ENCODE measurements around the gene GSTT4. TPM values are rescaled to one million over a fixed set of nuclear protein-coding genes. Genes with fewer than 3 reads are reported as not detected.
"Not testable (repeated sequence)": the region's sequence is repeated elsewhere in the genome, so short reads cannot be mapped to it uniquely, and the experiment has no call there.

Gene GSTT4
- total RNA-seq, 5 donors from 2014 or later (not counting 1 experiment from before 2014, with no cell fraction given): not detected

- 79% methylated on average over 1 of the region's 3 CpGs for WGBS (ENCODE audit: insufficient coverage)
- H3K9me3 ChIP-seq; H3K36me3 Mint-ChIP-seq; DNase-seq; H3K4me1 Mint-ChIP-seq; POLR2A ChIA-PET; H3K27me3 ChIP-seq (replicated peaks in 1 of 2; ENCODE audit: control insufficient read depth in 2 of 2, extremely low read depth in 1 of 2, insufficient read depth in 2 of 2, low read length in 1 of 2); H3K4me3 Mint-ChIP-seq; ATAC-seq (replicated peaks in 1 of 4); H3K9me3 Mint-ChIP-seq; H3K4me3 ChIP-seq (ENCODE audit: control insufficient read depth in 1 of 2, extremely low read depth in 1 of 2, low read length in 1 of 2); H3K4me1 ChIP-seq (ENCODE audit: control insufficient read depth in 1 of 2, extremely low read depth in 1 of 2, insufficient read depth in 2 of 2, low read length in 2 of 2); H3K27ac Mint-ChIP-seq; H3K36me3 ChIP-seq (ENCODE audit: control insufficient read depth in 2 of 2, extremely low read depth in 1 of 2, insufficient read depth in 1 of 2, low read length in 1 of 2); H3K27me3 Mint-ChIP-seq; H3K27ac ChIP-seq (ENCODE audit: low read length): not testable (repeated sequence)
- CTCF ChIA-PET: interaction anchor here in 1 of 2 donors (0.6 kb wide), 1 partner anchor 1633 kb away, joined by 4 read pairs; no protein-coding TSS in a partner anchor
Observed at GRCh38 chr22:23989583-23990244, 15.5 kb downstream of the GSTT4 start.

GRCh38 chr22:23986538-23987178 is 18.6 kb downstream of the GSTT4 start:
- H3K4me1 ChIP-seq (ENCODE audit: control insufficient read depth in 1 of 2, extremely low read depth in 1 of 2, insufficient read depth in 2 of 2, low read length in 2 of 2); H3K4me3 Mint-ChIP-seq; H3K27me3 ChIP-seq (replicated peaks in 1 of 2; ENCODE audit: control insufficient read depth in 2 of 2, extremely low read depth in 1 of 2, insufficient read depth in 2 of 2, low read length in 1 of 2); DNase-seq; POLR2A ChIA-PET; H3K4me1 Mint-ChIP-seq; H3K27ac Mint-ChIP-seq; H3K4me3 ChIP-seq (ENCODE audit: control insufficient read depth in 1 of 2, extremely low read depth in 1 of 2, low read length in 1 of 2); H3K9me3 Mint-ChIP-seq; CTCF ChIA-PET; H3K9me3 ChIP-seq; ATAC-seq (replicated peaks in 1 of 4); H3K27me3 Mint-ChIP-seq; H3K36me3 Mint-ChIP-seq; H3K27ac ChIP-seq (ENCODE audit: low read length); H3K36me3 ChIP-seq (ENCODE audit: control insufficient read depth in 2 of 2, extremely low read depth in 1 of 2, insufficient read depth in 1 of 2, low read length in 1 of 2): not testable (repeated sequence)
- WGBS (ENCODE audit: insufficient coverage): no CpG with 5 or more reads among the region's 4 CpGs

- H3K4me3 Mint-ChIP-seq: not testable (repeated sequence)
Observed at GRCh38 chr22:23986089-23986488, 19.2 kb downstream of the GSTT4 start.

GRCh38 chr22:23984430-23984829 is 20.8 kb downstream of the GSTT4 start:
- Mint-ChIP-seq H3K27ac (peak overlapping the region in 1 of 2 donors; percentile 66), H3K9me3 (no peaks in the 10 kb centered on the region), H3K27me3 (peaks cover 0 to 2% of the 10 kb centered on the region in 2 donors), H3K4me3 (no peak overlapping the region), H3K36me3 (no peaks in the 10 kb centered on the region), H3K4me1 (peaks cover 0 to 4% (median 2%) of the 10 kb centered on the region in 3 donors)
- POLR2A ChIA-PET: no interaction called here
- Histone ChIP-seq H3K27me3 (replicated peaks in 1 of 2; ENCODE audit: control insufficient read depth in 2 of 2, extremely low read depth in 1 of 2, insufficient read depth in 2 of 2, low read length in 1 of 2) (peaks cover 0 to 9% of the 10 kb centered on the region in 2 experiments), H3K36me3 (ENCODE audit: control insufficient read depth in 2 of 2, extremely low read depth in 1 of 2, insufficient read depth in 1 of 2, low read length in 1 of 2) (no peaks in the 10 kb centered on the region), H3K4me3 (ENCODE audit: control insufficient read depth in 1 of 2, extremely low read depth in 1 of 2, low read length in 1 of 2) (no peak overlapping the region), H3K4me1 (ENCODE audit: control insufficient read depth in 1 of 2, extremely low read depth in 1 of 2, insufficient read depth in 2 of 2, low read length in 2 of 2) (no peaks in the 10 kb centered on the region), H3K9me3 (no peaks in the 10 kb centered on the region), H3K27ac (ENCODE audit: low read length) (no peak overlapping the region)
- peak; percentile 64 to 97 (median 73) for ATAC-seq (replicated peaks in 1 of 4)
- DNase-seq: peak in 16 of 35 experiments; percentile 7 to 67 (median 32)
- WGBS (ENCODE audit: insufficient coverage): 56% methylated on average over 2 of the region's 6 CpGs
- CTCF ChIA-PET: no interaction called here

More at GRCh38 chr22:23986089-23986488, 19.2 kb downstream of the GSTT4 start:
- H3K27ac Mint-ChIP-seq; H3K27me3 Mint-ChIP-seq; H3K9me3 Mint-ChIP-seq; H3K36me3 ChIP-seq (ENCODE audit: control insufficient read depth in 2 of 2, extremely low read depth in 1 of 2, insufficient read depth in 1 of 2, low read length in 1 of 2); CTCF ChIA-PET; H3K4me3 ChIP-seq (ENCODE audit: control insufficient read depth in 1 of 2, extremely low read depth in 1 of 2, low read length in 1 of 2); POLR2A ChIA-PET; DNase-seq; H3K9me3 ChIP-seq; H3K27me3 ChIP-seq (replicated peaks in 1 of 2; ENCODE audit: control insufficient read depth in 2 of 2, extremely low read depth in 1 of 2, insufficient read depth in 2 of 2, low read length in 1 of 2); H3K4me1 ChIP-seq (ENCODE audit: control insufficient read depth in 1 of 2, extremely low read depth in 1 of 2, insufficient read depth in 2 of 2, low read length in 2 of 2); H3K27ac ChIP-seq (ENCODE audit: low read length); ATAC-seq (replicated peaks in 1 of 4); H3K4me1 Mint-ChIP-seq; H3K36me3 Mint-ChIP-seq: not testable (repeated sequence)
- WGBS (ENCODE audit: insufficient coverage): 89% methylated on average over 8 of the region's 8 CpGs

GRCh38 chr22:23980567-23980966 is 24.7 kb downstream of the GSTT4 start:
- POLR2A ChIA-PET; H3K4me3 ChIP-seq (ENCODE audit: control insufficient read depth in 1 of 2, extremely low read depth in 1 of 2, low read length in 1 of 2); H3K4me1 ChIP-seq (ENCODE audit: control insufficient read depth in 1 of 2, extremely low read depth in 1 of 2, insufficient read depth in 2 of 2, low read length in 2 of 2); H3K27ac Mint-ChIP-seq; H3K27me3 Mint-ChIP-seq; H3K27me3 ChIP-seq (replicated peaks in 1 of 2; ENCODE audit: control insufficient read depth in 2 of 2, extremely low read depth in 1 of 2, insufficient read depth in 2 of 2, low read length in 1 of 2); H3K9me3 ChIP-seq; H3K4me1 Mint-ChIP-seq; CTCF ChIA-PET; H3K4me3 Mint-ChIP-seq; H3K27ac ChIP-seq (ENCODE audit: low read length); DNase-seq; H3K36me3 Mint-ChIP-seq; H3K9me3 Mint-ChIP-seq; H3K36me3 ChIP-seq (ENCODE audit: control insufficient read depth in 2 of 2, extremely low read depth in 1 of 2, insufficient read depth in 1 of 2, low read length in 1 of 2); ATAC-seq (replicated peaks in 1 of 4): not testable (repeated sequence)
- WGBS (ENCODE audit: insufficient coverage): no CpG with 5 or more reads among the region's 7 CpGs

GRCh38 chr22:23979557-23980240 is 25.6 kb downstream of the GSTT4 start, which contains the start of gene GSTT2:
Gene GSTT2, plus strand, starts transcription at chr22:23980134.
- H3K4me1 Mint-ChIP-seq; H3K27me3 ChIP-seq (replicated peaks in 1 of 2; ENCODE audit: control insufficient read depth in 2 of 2, extremely low read depth in 1 of 2, insufficient read depth in 2 of 2, low read length in 1 of 2); H3K4me3 Mint-ChIP-seq; H3K27ac Mint-ChIP-seq; H3K4me1 ChIP-seq (ENCODE audit: control insufficient read depth in 1 of 2, extremely low read depth in 1 of 2, insufficient read depth in 2 of 2, low read length in 2 of 2); ATAC-seq (replicated peaks in 1 of 4); H3K9me3 ChIP-seq; H3K36me3 Mint-ChIP-seq; CTCF ChIA-PET; H3K27me3 Mint-ChIP-seq; H3K9me3 Mint-ChIP-seq; POLR2A ChIA-PET; H3K27ac ChIP-seq (ENCODE audit: low read length); DNase-seq; H3K36me3 ChIP-seq (ENCODE audit: control insufficient read depth in 2 of 2, extremely low read depth in 1 of 2, insufficient read depth in 1 of 2, low read length in 1 of 2); H3K4me3 ChIP-seq (ENCODE audit: control insufficient read depth in 1 of 2, extremely low read depth in 1 of 2, low read length in 1 of 2): not testable (repeated sequence)
- no CpG with 5 or more reads among the region's 41 CpGs for WGBS (ENCODE audit: insufficient coverage)
